GM23248 (cell line): Measurements from ENCODE around the gene PTPN21.

Experiments used
- EZH2 ChIP-seq: fragments of 200-600 bp; sonication (generic); IDR thresholded peaks from 2 replicates; pipeline ENCODE4 v1.6.1; 2018; ENCODE audit warnings: antibody characterized with exemption, mild to moderate bottlenecking; ENCODE audit not compliant: insufficient read depth, poor library complexity, severe bottlenecking
- EZH2phosphoT487 ChIP-seq: fragments of 200-600 bp; sonication (generic); IDR thresholded peaks from 2 replicates; pipeline ENCODE4 v1.6.1; 2018; ENCODE audit warnings: antibody characterized with exemption, moderate library complexity, mild to moderate bottlenecking, low read depth; ENCODE audit not compliant: insufficient read depth

GRCh38 chr14:88470542-88471440 lies 84.0 kb downstream of the PTPN21 start:
- TF ChIP-seq EZH2 (no peak), EZH2phosphoT487 (no peak)
